K562 (cell line): ENCODE data around the gene ZNHIT1. TPM values are rescaled to one million over a fixed set of nuclear protein-coding genes. Genes with fewer than 3 reads are reported as not detected.

Source experiments
- ATAC-seq: fragments of 200-7000 bp; cut with Tn5 transposase; 3 replicates; pipeline ENCODE4 v1.9.1; 2020; ENCODE audit warnings: moderate library complexity
- BruUV-seq: library from RNA; stranded (reverse); fragments of 400-500 nt; replicated peaks from 2 replicates; lab custom pipeline; 2021; lab: Mats Ljungman, UMichigan
- CTCF ChIA-PET: fragments of 300-600 bp; formaldehyde crosslinking; extraction: SDS; loops from one replicate; lab custom pipeline; 2021; ENCODE audit warnings: low intra/inter-chr PET ratio; lab: Yijun Ruan, JAX
- POLR2A ChIA-PET: fragments of 300-600, 350-650 bp; sonication (Branson Sonifier 250); formaldehyde crosslinking; extraction: SDS; loops from one replicate; lab custom pipeline; 2021; ENCODE audit warnings: antibody characterized with exemption, inconsistent platforms; lab: Yijun Ruan, JAX
- DNase-seq, 4 experiments: peaks; one replicate each; pipeline versions ENCODE4 v3.0.0 to v3.0.0-alpha.2; 2011 to 2018; ENCODE audit warnings: low spot score in 3 of 4, mixed read lengths in 3 of 4; ENCODE audit errors: extremely low read depth in 1 of 4
- FAIRE-seq: peaks from 2 replicates; lab custom pipeline; 2011; peaks lifted over from hg19 to GRCh38; lab: Jason Lieb, UNC
- H2AFZ ChIP-seq: 2 replicates; pipeline ENCODE4 v1.6.0; 2011; ENCODE audit warnings: low read depth, low read length, control low read depth, inconsistent platforms
- H3K27ac ChIP-seq: fragments of 200-600 bp; 3 replicates; pipeline ENCODE4 v1.8.0; 2011; ENCODE audit warnings: low read depth, mild to moderate bottlenecking, control low read depth, inconsistent platforms, low read length, moderate library complexity, mixed read lengths; ENCODE audit errors: extremely low read depth
- H3K27me3 ChIP-seq, 2 experiments: fragments of 300-600 bp in 1 of 2; 2 replicates in 1 of 2; 3 replicates in 1 of 2; pipeline versions ENCODE4 v1.6.0 to v1.8.0; 2011; ENCODE audit warnings: inconsistent platforms in 2 of 2, low read length in 2 of 2, mild to moderate bottlenecking in 1 of 2, mixed read lengths in 1 of 2, moderate library complexity in 1 of 2; ENCODE audit not compliant: control insufficient read depth in 2 of 2, insufficient read depth in 2 of 2
- H3K36me3 ChIP-seq: fragments of 300-600 bp; 3 replicates; pipeline ENCODE4 v1.8.0; 2011; ENCODE audit warnings: mild to moderate bottlenecking, low read length, inconsistent platforms; ENCODE audit not compliant: control insufficient read depth, insufficient read depth
- H3K4me1 ChIP-seq, 2 experiments: fragments of 200-600 bp in 1 of 2; replicated peaks in 1 of 2; 2 replicates in 1 of 2; 3 replicates in 1 of 2; pipeline versions ENCODE4 v1.5.1 to v1.8.0; 2011; ENCODE audit warnings: inconsistent platforms in 2 of 2, low read length in 2 of 2, mild to moderate bottlenecking in 1 of 2, mixed read lengths in 1 of 2, moderate library complexity in 1 of 2; ENCODE audit not compliant: control insufficient read depth in 2 of 2, insufficient read depth in 2 of 2
- H3K4me2 ChIP-seq: 2 replicates; pipeline ENCODE4 v1.6.1; 2011; ENCODE audit warnings: low read length, control low read depth, inconsistent platforms, mixed read lengths; ENCODE audit not compliant: insufficient read depth
- H3K4me3 ChIP-seq: fragments of 200-600 bp; sonication (generic), shearing (Covaris generic); 2 replicates; pipeline ENCODE4 v1.5.1; 2016; ENCODE audit warnings: control low read depth, inconsistent platforms
- H3K79me2 ChIP-seq: fragments of 200-600 bp; 3 replicates; pipeline ENCODE4 v1.8.0; 2011; ENCODE audit warnings: low read length, inconsistent platforms; ENCODE audit not compliant: control insufficient read depth, insufficient read depth
- H3K9ac ChIP-seq, 2 experiments: 2 replicates each; pipeline versions ENCODE4 v1.6.0 to v1.6.1; 2011; ENCODE audit warnings: low read depth in 2 of 2, low read length in 2 of 2, control low read depth in 1 of 2, inconsistent platforms in 1 of 2, mild to moderate bottlenecking in 1 of 2, mixed read lengths in 1 of 2; ENCODE audit not compliant: insufficient read depth in 1 of 2
- H3K9me1 ChIP-seq: one replicate; pipeline ENCODE4 v1.6.0; 2011; ENCODE audit warnings: inconsistent platforms, mild to moderate bottlenecking, low read length, moderate library complexity; ENCODE audit not compliant: control insufficient read depth, insufficient read depth
- H3K9me3 ChIP-seq: replicated peaks from 2 replicates; pipeline ENCODE4 v1.5.1; 2011; ENCODE audit warnings: low read depth, low read length, inconsistent platforms; ENCODE audit not compliant: control insufficient read depth, insufficient read depth
- H4K20me1 ChIP-seq: replicated peaks from 2 replicates; pipeline ENCODE4 v1.6.1; 2011; ENCODE audit warnings: low read length, inconsistent platforms, mixed read lengths; ENCODE audit not compliant: control insufficient read depth, insufficient read depth
- BCL6 ChIP-seq: fragments of 250-450 bp; sonication (Bioruptor Pico); IDR thresholded peaks from 2 replicates; pipeline ENCODE4 v1.4.0; 2020
- GATA2 ChIP-seq: sonication (generic); formaldehyde crosslinking; IDR thresholded peaks from 2 replicates; pipeline ENCODE4 v1.4.0; 2020; ENCODE audit warnings: mild to moderate bottlenecking, missing genetic modification reagents
- GTF2B ChIP-seq: IDR thresholded peaks from 2 replicates; pipeline ENCODE4 v1.6.1; 2011; ENCODE audit not compliant: insufficient read length; ENCODE audit errors: extremely low read depth
- HBP1 ChIP-seq: fragments of 450-650 bp; formaldehyde crosslinking; IDR thresholded peaks from 2 replicates; pipeline ENCODE4 v1.4.0; 2022; ENCODE audit warnings: missing genetic modification characterization
- KLF1 ChIP-seq: fragments of 450-650 bp; IDR thresholded peaks from 2 replicates; pipeline ENCODE4 v1.6.1; 2016; ENCODE audit warnings: missing genetic modification characterization, missing compliant biosample characterization
- RAD51 ChIP-seq: fragments of 450-650 bp; IDR thresholded peaks from 2 replicates; pipeline ENCODE4 v1.7.1; 2016; ENCODE audit warnings: low read depth, mild to moderate bottlenecking, borderline replicate concordance
- SIRT6 ChIP-seq: IDR thresholded peaks from one replicate; pipeline ENCODE4 v1.6.1; 2012; ENCODE audit warnings: low read depth, mild to moderate bottlenecking, control low read depth, inconsistent platforms, low read length, moderate library complexity
- SP2 ChIP-seq: IDR thresholded peaks from 2 replicates; pipeline ENCODE4 v1.6.1; 2011; ENCODE audit warnings: mild to moderate bottlenecking, low read depth, low read length, moderate library complexity; ENCODE audit not compliant: poor library complexity, severe bottlenecking; ENCODE audit errors: extremely low read depth
- TCF7 ChIP-seq: sonication (generic); IDR thresholded peaks from 2 replicates; pipeline ENCODE4 v1.6.1; 2016; ENCODE audit warnings: antibody characterized with exemption, borderline replicate concordance
- ZBTB33 ChIP-seq: sonication (generic); formaldehyde crosslinking; IDR thresholded peaks from 2 replicates; pipeline ENCODE4 v1.8.1; 2023; ENCODE audit warnings: mild to moderate bottlenecking, missing genetic modification reagents
- ZBTB7A ChIP-seq: IDR thresholded peaks from 2 replicates; pipeline ENCODE4 v1.6.1; 2011; ENCODE audit warnings: low read depth, mild to moderate bottlenecking, low read length, moderate library complexity, borderline replicate concordance; ENCODE audit not compliant: control insufficient read depth
- ZNF707 ChIP-seq: fragments of 250-450 bp; sonication (Bioruptor Pico); conservative IDR thresholded peaks from 2 replicates; pipeline ENCODE4 v1.8.0; 2022; ENCODE audit warnings: inconsistent platforms, mild to moderate bottlenecking, moderate library complexity
- WGBS: fragments of 100-300 bp; shearing (Covaris generic); methylation state at CpG from one replicate; pipeline ENCODE4 v1.1.6; 2016; ENCODE audit warnings: low coverage, mixed read lengths; ENCODE audit not compliant: insufficient coverage; ENCODE audit errors: missing lambda C conversion rate; 5-methylcytosine and 5-hydroxymethylcytosine counted together
- in situ Hi-C: fragments of 300-500 bp; cut with MboI; formaldehyde crosslinking; loops from 4 replicates; pipeline ENCODE4 v1.15.0; 2018; ENCODE audit warnings: inconsistent platforms, mixed read lengths
- intact Hi-C: fragments of 100-400 bp; cut with micrococcal nuclease; formaldehyde crosslinking; loops from 2 replicates; pipeline ENCODE4 v1.14.2; 2022
- polyA plus RNA-seq, 8 experiments: library from polyadenylated mRNA; depleted of rRNA in 4 of 8; stranded (reverse) in 5 of 8; unstranded in 3 of 8; fragments of >200 nt; fragmentation: Nextera tagmentation in 2 of 8; fragmentation: Illumina TruSeq in 1 of 8; extraction: Ambion mirVana in 2 of 8; extraction: Trizol in 1 of 8; gene quantifications; 2 replicates each; pipeline versions ENCODE4 v1.2.1 to v1.2.3, GENCODE V29; 2011 to 2014; ENCODE audit warnings: inconsistent platforms in 1 of 8, missing spikeins in 1 of 8
- total RNA-seq, 7 experiments: library from RNA; depleted of rRNA in 6 of 7; stranded (reverse); fragments of >200 nt in 6 of 7; fragmentation: Illumina TruSeq in 2 of 7; extraction: Trizol in 2 of 7; gene quantifications; 2 replicates each; pipeline versions ENCODE4 v1.2.1 to v1.2.3, GENCODE V29; 2011 to 2021; ENCODE audit warnings: low replicate concordance in 1 of 7

ZNHIT1 gene
- total and polyA plus RNA-seq, 9 of the 15 experiments (the other 6 are each of a cell fraction or from before 2014, with no cell fraction given) = 6.4 to 162 (median 70.1) TPM

- Histone ChIP-seq H3K9me3 (no peaks in the 10 kb centered on the region), H3K4me1 (peaks cover 9 to 32% of the 10 kb centered on the region in 2 experiments), H3K9ac (peak overlapping the region in 1 of 2 experiments; percentile 45; a peak in 1 of 4 replicates), H4K20me1 (no peaks in the 10 kb centered on the region), H3K36me3 (no peaks in the 10 kb centered on the region), H3K4me2 (no peak overlapping the region), H3K27me3 (peaks cover 0 to 6% of the 10 kb centered on the region in 2 experiments; a peak in 1 of 5 replicates), H3K79me2 (no peaks in the 10 kb centered on the region), H3K4me3 (no peak overlapping the region), H3K27ac (no peak overlapping the region), H3K9me1 (no peaks in the 10 kb centered on the region), H2AFZ (no peak overlapping the region)
- in situ Hi-C loops = no loop called here
- DNase-seq (no peak), ATAC-seq (no peak), FAIRE-seq (no peak)
- 58% methylated on average over 20 of the region's 21 CpGs for WGBS
- no TSS peak for BruUV-seq
- CTCF ChIA-PET = no interaction called here
- POLR2A ChIA-PET = no interaction called here
- TF ChIP-seq ZBTB33 (CRISPR knock-in tag) = 0 out of 2 replicates have a peak, but pooled peaks have one; percentile 31
- no peak for TF ChIP-seq ZBTB7A
- intact Hi-C loops = no loop called here
These were observed 20.0 kb upstream of the ZNHIT1 start for GRCh38 chr7:101197991-101198390.

GRCh38 chr7:101198476-101198875 lies 19.5 kb upstream of the ZNHIT1 start:
- Histone ChIP-seq H3K9ac (peak overlapping the region in 1 of 2 experiments; percentile 10; a peak in 1 of 4 replicates), H3K36me3 (no peaks in the 10 kb centered on the region), H2AFZ (no peak overlapping the region), H3K4me1 (peaks cover 9 to 32% of the 10 kb centered on the region in 2 experiments), H3K27ac (no peak overlapping the region), H4K20me1 (no peaks in the 10 kb centered on the region), H3K9me1 (no peaks in the 10 kb centered on the region), H3K4me3 (no peak overlapping the region), H3K9me3 (no peaks in the 10 kb centered on the region), H3K4me2 (no peak overlapping the region), H3K27me3 (peaks cover 0 to 11% of the 10 kb centered on the region in 2 experiments; a peak in 1 of 5 replicates), H3K79me2 (no peaks in the 10 kb centered on the region)
- WGBS = 59% methylated on average over 14 of the region's 14 CpGs
- POLR2A ChIA-PET = interaction anchor here (0.6 kb wide), 1 partner anchor 77 kb away, joined by 3 read pairs; no protein-coding TSS in a partner anchor
- DNase-seq (no peak), FAIRE-seq (no peak), ATAC-seq (no peak)
- intact Hi-C loops (no loop called here), in situ Hi-C loops (no loop called here)
- CTCF ChIA-PET = no interaction called here
- BruUV-seq = no TSS peak
- TF ChIP-seq RAD51 (no peak), BCL6 (CRISPR knock-in tag) (no peak), HBP1 (CRISPR knock-in tag) (no peak), KLF1 (tag) (no peak), ZNF707 (no peak), GATA2 (CRISPR knock-in tag) (no peak), TCF7 (no peak), SIRT6 (no peak), SP2 (no peak), GTF2B (no peak)
